ENCODE measurements around the gene VAMP5.

DNA sequence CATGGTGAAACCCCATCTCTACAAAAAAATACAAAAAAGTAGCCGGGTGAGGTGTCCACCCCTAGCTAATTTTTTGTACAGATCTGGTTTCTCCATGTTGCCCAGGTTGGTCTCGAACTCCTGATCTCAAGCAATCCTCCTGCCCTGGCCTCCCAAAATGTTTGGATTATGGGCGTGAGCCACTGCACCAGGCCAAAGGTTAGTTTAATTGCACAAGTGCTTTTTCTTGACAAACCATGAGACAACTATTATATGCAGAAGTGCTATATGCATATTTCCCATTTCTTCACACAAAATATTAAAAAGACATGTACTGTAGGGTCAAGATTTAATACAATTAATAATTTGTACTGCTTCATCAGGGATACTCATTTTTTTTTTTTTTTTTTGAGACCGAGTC is 18.0 kb upstream of the VAMP5 start:
- TF ChIP-seq BHLHE40 (IDR thresholded peaks at IDR 0.05; ENCODE audit: low read length) = no peak
- no peak for TF ChIP-seq POLR2A (conservative IDR thresholded peaks at IDR 0.05)
- no peak for TF ChIP-seq ZNF318 (IDR thresholded peaks at IDR 0.05; ENCODE audit: borderline replicate concordance in 1 of 2, low read depth in 1 of 2)
- TF ChIP-seq ASH1L (IDR thresholded peaks at IDR 0.05; ENCODE audit: borderline replicate concordance, low read depth, partially characterized antibody) = no peak
- no peak for TF ChIP-seq CBX8 (IDR thresholded peaks at IDR 0.05; ENCODE audit: borderline replicate concordance, extremely low read depth, low read depth, low read length, poor library complexity, severe bottlenecking)
- no peak for TF ChIP-seq CTCF (IDR thresholded peaks at IDR 0.05 in 2 of 3, conservative IDR thresholded peaks at IDR 0.05 in 1 of 3; ENCODE audit: insufficient read depth in 2 of 3, low read depth in 1 of 3, low read length in 3 of 3)
- no peak for TF ChIP-seq POLR2AphosphoS5 (IDR thresholded peaks at IDR 0.05; ENCODE audit: control insufficient read depth, insufficient read depth, low read depth, low read length)
- TF ChIP-seq ELK1 (CRISPR knock-in tag; IDR thresholded peaks at IDR 0.05) = no peak
- TF ChIP-seq TCF7 (IDR thresholded peaks at IDR 0.05; ENCODE audit: borderline replicate concordance) = no peak
- TF ChIP-seq, protein P1, sequence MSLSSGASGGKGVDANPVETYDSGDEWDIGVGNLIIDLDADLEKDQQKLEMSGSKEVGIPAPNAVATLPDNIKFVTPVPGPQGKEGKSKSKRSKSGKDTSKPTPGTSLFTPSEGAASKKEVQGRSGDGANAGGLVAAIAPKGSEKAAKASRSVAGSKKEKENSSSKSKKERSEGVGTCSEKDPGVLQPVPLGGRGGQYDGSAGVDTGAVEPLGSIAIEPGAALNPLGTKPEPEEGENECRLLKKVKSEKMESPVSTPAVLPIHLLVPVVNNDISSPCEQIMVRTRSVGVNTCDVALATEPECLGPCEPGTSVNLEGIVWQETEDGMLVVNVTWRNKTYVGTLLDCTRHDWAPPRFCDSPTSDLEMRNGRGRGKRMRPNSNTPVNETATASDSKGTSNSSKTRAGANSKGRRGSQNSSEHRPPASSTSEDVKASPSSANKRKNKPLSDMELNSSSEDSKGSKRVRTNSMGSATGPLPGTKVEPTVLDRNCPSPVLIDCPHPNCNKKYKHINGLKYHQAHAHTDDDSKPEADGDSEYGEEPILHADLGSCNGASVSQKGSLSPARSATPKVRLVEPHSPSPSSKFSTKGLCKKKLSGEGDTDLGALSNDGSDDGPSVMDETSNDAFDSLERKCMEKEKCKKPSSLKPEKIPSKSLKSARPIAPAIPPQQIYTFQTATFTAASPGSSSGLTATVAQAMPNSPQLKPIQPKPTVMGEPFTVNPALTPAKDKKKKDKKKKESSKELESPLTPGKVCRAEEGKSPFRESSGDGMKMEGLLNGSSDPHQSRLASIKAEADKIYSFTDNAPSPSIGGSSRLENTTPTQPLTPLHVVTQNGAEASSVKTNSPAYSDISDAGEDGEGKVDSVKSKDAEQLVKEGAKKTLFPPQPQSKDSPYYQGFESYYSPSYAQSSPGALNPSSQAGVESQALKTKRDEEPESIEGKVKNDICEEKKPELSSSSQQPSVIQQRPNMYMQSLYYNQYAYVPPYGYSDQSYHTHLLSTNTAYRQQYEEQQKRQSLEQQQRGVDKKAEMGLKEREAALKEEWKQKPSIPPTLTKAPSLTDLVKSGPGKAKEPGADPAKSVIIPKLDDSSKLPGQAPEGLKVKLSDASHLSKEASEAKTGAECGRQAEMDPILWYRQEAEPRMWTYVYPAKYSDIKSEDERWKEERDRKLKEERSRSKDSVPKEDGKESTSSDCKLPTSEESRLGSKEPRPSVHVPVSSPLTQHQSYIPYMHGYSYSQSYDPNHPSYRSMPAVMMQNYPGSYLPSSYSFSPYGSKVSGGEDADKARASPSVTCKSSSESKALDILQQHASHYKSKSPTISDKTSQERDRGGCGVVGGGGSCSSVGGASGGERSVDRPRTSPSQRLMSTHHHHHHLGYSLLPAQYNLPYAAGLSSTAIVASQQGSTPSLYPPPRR (CRISPR knock-in tag; IDR thresholded peaks at IDR 0.05; ENCODE audit: borderline replicate concordance) = no peak
- TF ChIP-seq, protein P2, sequence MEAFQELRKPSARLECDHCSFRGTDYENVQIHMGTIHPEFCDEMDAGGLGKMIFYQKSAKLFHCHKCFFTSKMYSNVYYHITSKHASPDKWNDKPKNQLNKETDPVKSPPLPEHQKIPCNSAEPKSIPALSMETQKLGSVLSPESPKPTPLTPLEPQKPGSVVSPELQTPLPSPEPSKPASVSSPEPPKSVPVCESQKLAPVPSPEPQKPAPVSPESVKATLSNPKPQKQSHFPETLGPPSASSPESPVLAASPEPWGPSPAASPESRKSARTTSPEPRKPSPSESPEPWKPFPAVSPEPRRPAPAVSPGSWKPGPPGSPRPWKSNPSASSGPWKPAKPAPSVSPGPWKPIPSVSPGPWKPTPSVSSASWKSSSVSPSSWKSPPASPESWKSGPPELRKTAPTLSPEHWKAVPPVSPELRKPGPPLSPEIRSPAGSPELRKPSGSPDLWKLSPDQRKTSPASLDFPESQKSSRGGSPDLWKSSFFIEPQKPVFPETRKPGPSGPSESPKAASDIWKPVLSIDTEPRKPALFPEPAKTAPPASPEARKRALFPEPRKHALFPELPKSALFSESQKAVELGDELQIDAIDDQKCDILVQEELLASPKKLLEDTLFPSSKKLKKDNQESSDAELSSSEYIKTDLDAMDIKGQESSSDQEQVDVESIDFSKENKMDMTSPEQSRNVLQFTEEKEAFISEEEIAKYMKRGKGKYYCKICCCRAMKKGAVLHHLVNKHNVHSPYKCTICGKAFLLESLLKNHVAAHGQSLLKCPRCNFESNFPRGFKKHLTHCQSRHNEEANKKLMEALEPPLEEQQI (IDR thresholded peaks at IDR 0.05) = no peak
- no peak for TF ChIP-seq TCF7L2 (IDR thresholded peaks at IDR 0.05; ENCODE audit: low read depth, low read length)
- no peak for TF ChIP-seq XRCC4 (IDR thresholded peaks at IDR 0.05; ENCODE audit: extremely low read depth, insufficient read depth, insufficient read length)

Measured in K562 (cell line).